Thyroid gland (tissue), 4 donors: ENCODE data around the gene AGPAT1.
A peak's percentile ranks its signal among the peaks of the same experiment; 100 is the strongest.

Experiments used
- POLR2A ChIP-seq, 2 donors: fragments of 450-650 bp; IDR thresholded peaks; one replicate each; pipeline ENCODE4 v1.6.1; 2017; ENCODE audit warnings: antibody characterized with exemption in 2 of 2, mild to moderate bottlenecking in 2 of 2, moderate library complexity in 1 of 2
- TF ChIP-seq, protein P1 (sequence below), 6 experiments: fragments of 200-600 bp in 3 of 6; fragments of 450-650 bp in 3 of 6; sonication (generic) in 3 of 6; IDR thresholded peaks; one replicate each; pipeline ENCODE4 v1.5.1; 2016 to 2019; ENCODE audit warnings: antibody characterized with exemption in 6 of 6, mild to moderate bottlenecking in 2 of 6, inconsistent platforms in 1 of 6, moderate library complexity in 1 of 6

- TF ChIP-seq POLR2A (IDR thresholded peaks at IDR 0.05) = peak in 1 of 2 donors; percentile 86
- TF ChIP-seq, protein P1, sequence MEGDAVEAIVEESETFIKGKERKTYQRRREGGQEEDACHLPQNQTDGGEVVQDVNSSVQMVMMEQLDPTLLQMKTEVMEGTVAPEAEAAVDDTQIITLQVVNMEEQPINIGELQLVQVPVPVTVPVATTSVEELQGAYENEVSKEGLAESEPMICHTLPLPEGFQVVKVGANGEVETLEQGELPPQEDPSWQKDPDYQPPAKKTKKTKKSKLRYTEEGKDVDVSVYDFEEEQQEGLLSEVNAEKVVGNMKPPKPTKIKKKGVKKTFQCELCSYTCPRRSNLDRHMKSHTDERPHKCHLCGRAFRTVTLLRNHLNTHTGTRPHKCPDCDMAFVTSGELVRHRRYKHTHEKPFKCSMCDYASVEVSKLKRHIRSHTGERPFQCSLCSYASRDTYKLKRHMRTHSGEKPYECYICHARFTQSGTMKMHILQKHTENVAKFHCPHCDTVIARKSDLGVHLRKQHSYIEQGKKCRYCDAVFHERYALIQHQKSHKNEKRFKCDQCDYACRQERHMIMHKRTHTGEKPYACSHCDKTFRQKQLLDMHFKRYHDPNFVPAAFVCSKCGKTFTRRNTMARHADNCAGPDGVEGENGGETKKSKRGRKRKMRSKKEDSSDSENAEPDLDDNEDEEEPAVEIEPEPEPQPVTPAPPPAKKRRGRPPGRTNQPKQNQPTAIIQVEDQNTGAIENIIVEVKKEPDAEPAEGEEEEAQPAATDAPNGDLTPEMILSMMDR (IDR thresholded peaks at IDR 0.05) = no peak
Measured at GRCh38 chr6:32190054-32190851, 14.4 kb upstream of the AGPAT1 start, which contains the start of gene PBX2.
